HG03442 (cell line): ENCODE data around the gene ERICH6.
A peak's percentile ranks its signal among the peaks of the same experiment; 100 is the strongest.

ENCODE experiments used
- ATAC-seq: cut with Tn5 transposase; IDR thresholded peaks from one replicate; pipeline ENCODE4 v1.9.1; 2021; ENCODE audit warnings: mild to moderate bottlenecking, moderate library complexity; ENCODE audit not compliant: unreplicated experiment

The ERICH6 gene

GRCh38 chr3:150703756-150704344, at the start of gene ERICH6:
TSS of gene ERICH6 (minus strand) at chr3:150703920. CDS start at chr3:150703898, 22 bp downstream.
- peak; percentile 98 for ATAC-seq

- no peak for ATAC-seq
These were observed 48.1 kb upstream of the ERICH6 start for GRCh38 chr3:150751781-150752263.

DNA sequence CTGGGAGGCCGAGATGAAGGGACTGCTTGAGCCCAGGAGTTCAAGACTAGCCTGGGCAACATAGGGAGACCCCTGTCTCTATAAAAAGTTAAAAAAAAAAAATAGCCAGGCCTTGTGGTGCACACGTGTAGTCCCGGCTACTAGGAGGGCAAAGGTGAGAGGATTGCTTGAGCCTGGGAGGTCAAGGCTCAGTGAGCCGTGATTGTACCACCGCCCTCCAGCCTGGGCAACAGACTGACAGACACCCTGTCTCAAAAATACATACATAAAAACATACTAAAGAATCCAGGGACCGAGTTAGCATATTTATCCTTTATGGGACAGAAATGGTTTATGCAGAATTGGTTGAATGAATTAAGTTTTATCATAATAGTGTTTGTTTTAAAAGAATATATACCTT, 45.5 kb upstream of the ERICH6 start:
- no peak for ATAC-seq

DNA sequence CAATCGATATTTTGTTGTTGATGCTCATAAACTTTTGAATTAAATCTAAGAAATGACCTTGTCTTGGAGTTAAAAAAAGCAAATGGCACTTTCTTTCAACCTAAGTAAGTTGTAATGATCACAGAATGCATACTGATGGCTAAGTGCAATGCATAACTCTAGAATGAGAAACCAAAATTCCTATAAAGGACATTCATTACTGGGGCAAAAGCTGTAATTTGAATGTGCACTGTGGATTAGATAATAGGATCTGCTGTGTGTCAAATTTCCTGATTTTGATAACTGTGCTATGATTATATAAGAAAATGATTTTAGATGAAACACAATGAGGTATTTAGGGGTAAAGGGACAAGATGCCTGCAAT, 44.9 kb upstream of the ERICH6 start:
- no peak for ATAC-seq

DNA sequence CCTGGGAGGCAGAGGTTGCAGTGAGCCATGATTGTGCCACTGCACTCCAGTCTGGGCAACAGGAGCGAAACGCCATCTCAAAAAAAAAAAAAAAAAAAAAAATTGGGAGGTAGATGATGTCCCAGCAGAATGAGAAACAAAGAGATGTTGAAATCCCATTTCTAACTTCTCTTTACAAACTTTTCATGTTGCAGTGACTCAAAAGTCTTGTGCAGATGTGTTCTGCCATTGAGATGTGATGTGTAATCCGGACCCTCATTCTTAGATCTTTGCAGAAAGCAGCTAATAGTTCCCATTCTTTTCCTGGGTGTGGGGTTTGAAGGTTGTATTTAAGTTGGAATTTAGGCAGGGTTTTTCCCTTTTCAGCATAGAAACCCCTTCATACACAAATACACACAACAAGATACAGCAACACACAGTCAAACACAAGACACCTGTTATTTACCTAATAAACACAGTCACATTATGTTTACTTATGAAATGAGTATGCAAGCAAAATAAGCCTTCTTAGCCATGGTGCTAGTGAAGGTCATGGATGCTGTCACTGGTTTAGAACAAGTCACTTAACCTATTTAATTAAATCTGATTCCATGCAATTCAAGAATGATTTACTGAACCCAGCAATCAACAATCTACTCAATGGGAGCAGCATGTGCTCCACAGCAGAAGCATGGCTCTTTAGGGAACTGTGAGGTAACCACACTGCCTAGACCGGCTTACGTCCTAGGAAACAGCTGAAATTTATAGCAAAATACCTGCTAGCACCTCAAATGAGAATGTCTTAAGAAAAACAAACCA, 44.4 kb upstream of the ERICH6 start:
- ATAC-seq: no peak

DNA sequence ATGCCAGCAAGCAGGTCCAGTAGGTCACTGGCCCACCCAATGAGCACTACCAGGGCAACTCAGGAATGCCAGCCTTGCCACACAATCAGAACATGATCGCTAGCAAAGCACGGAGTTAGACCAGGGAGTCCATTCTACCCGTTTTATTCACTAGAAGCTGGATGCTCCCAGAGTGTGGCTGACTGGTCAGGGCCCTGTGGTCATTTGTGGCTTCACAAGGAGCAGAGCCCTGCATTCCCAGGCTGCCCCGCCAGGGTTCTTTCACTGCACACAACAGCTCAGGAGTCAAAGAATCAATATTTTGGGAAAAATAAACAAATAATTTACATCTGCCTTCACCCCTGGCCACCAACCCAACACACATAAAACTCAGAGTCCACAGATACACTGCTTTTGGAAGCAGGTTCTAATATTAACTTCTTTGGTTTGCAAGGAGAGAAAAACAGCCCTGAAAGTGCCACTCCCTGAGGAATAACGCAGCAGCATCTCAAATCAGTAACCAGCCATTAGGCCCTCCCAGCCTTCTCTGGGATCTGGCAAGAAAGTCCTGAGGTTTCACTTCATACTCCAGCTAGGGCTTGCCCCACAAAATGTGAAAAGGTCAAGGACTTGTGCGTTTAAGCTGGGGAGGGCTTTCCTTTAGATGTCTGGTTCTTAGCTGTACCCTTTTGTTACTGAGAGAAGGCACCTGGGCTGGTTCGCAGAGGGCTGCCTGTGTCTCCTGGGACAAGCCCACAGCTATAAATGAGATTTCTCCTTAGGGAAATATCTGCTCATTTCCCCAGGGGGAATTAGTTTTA, 43.3 kb upstream of the ERICH6 start:
- ATAC-seq: no peak

GRCh38 chr3:150745832-150746231, 42.1 kb upstream of the ERICH6 start:
- no peak for ATAC-seq

DNA sequence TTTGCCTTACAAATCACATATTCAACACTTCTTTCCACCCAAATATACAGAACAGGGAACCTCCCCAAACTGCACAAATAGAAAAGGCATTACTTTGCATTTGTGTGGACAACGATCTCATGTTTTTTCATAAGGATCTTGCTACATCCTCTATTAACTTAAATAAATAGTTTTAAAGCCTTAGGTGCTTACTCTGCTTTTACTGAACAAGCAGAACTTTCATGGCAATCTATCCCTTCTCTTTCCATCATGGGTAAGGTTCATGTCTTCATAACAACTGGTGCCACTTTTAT, 41.1 kb upstream of the ERICH6 start:
- no peak for ATAC-seq

- ATAC-seq: no peak
These were observed 40.6 kb upstream of the ERICH6 start for GRCh38 chr3:150744041-150744918.

GRCh38 chr3:150743508-150743907, 39.8 kb upstream of the ERICH6 start:
- no peak for ATAC-seq

GRCh38 chr3:150742679-150743078, 39.0 kb upstream of the ERICH6 start:
- ATAC-seq: no peak

GRCh38 chr3:150742141-150742523, 38.4 kb upstream of the ERICH6 start:
- no peak for ATAC-seq

DNA sequence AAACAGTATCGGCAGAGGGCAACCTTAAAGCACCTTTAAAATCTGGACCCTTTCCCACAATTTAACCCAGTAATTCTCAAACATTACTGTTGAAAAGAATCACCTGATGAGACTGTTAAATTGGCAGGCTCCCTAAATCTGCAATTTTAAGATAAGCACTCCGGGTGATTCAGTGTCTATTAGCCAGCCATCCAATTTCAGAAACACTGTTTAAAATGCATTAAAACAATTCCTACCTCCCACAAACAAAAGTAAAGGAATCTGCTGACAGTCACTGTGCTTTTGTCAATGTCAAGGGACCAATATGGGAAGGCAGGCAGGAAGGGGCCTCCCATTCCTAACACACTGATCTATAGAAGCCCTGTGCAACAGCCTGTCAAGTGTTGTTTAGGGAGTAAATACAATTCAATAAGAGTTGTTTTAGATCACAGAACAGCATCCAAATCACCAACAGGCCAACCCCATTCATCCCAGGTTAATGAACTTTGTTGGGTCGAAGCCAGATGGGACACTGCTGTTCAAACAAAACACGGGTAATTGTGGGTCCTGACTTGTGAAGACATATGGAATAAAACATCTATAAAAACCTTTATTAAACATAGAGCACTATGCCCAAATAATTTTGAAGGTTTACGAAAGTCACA, 37.9 kb upstream of the ERICH6 start:
- ATAC-seq: no peak

- ATAC-seq: no peak
These were observed 37.2 kb upstream of the ERICH6 start for GRCh38 chr3:150740733-150741496.

DNA sequence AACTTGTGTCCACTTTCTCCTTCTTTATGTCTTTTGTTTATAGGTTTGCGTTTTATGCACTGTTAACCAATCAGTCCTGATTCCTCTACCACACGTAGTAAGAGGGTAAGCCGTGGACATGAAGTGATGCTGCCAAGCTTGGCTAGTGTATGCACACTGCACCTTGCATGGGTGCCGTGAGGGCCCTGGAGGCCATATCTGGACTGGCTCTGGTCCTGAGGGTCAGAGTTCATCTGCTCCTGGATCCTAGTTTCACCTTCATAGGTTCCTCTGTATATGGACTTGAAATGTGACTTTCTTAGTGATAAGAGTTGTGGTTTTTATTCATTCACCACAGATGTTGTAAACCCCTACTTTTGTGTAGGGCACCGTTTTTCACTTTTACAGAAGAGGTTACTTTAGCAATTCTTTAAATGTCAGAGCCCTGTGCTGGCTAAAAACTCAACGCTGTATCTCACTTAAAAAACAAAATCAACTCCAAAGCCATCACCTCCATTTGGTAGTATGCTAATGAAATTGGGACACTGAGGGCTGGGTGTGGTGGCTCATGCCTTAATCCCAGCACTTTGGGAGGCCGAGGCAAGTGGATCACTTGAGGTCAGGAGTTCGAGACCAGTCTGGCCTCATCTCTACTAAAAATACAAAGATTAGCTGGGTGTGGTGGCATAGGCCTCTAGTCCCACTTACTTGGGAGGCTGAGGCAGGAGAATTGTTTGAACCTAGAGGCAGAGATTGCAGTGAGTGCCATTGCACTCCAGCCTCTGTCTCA, 36.3 kb upstream of the ERICH6 start:
- no peak for ATAC-seq

DNA sequence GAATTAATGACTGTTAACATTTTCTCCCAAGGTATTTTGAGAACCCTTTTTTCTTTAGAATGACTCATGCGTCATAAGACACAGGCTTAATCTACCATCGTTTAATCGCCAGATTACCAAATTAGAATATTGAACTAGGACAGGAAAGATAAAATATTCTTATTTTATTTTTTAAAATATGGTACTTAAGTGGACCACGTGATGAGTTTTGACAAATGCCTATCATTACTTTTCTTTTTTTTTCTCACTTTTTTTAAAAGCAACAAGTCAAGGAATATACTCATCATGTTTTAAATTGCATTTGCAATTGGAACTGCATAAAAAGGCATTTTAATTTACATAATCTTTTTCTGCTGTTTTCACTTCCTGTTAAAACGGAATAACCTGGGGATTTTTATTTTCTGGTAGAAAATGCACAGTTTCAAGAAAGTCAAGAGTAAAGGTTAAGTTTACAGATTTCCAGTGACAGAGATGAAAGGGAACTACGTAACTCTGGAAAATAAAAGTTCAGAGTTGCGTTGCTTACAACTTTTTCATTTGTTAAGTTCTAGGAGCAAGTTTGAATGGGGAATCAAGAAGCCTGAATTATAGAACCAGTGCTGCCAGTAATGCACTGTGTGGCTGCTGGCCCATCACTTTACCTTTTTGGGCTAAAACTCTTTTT, 35.6 kb upstream of the ERICH6 start:
- ATAC-seq: no peak

DNA sequence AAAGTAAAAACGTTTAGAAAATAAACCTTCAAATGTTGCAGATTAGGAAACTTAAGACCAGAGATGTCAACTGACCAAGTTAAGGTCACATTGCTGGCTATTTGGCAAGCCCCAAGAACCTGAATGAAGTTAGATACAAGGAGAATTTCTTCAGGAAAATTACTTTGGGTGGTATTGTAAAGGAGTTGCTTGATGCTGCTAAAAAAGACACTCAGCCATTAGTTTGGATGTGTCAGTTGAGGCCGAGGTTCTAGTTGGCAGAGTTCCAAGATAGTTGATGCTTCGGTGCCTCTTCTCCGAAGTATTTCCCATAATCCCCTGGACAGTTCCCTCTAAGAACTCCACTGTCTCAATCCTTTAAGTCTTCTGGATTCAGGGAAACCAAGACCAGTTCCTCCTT, 35.0 kb upstream of the ERICH6 start:
- ATAC-seq: no peak

DNA sequence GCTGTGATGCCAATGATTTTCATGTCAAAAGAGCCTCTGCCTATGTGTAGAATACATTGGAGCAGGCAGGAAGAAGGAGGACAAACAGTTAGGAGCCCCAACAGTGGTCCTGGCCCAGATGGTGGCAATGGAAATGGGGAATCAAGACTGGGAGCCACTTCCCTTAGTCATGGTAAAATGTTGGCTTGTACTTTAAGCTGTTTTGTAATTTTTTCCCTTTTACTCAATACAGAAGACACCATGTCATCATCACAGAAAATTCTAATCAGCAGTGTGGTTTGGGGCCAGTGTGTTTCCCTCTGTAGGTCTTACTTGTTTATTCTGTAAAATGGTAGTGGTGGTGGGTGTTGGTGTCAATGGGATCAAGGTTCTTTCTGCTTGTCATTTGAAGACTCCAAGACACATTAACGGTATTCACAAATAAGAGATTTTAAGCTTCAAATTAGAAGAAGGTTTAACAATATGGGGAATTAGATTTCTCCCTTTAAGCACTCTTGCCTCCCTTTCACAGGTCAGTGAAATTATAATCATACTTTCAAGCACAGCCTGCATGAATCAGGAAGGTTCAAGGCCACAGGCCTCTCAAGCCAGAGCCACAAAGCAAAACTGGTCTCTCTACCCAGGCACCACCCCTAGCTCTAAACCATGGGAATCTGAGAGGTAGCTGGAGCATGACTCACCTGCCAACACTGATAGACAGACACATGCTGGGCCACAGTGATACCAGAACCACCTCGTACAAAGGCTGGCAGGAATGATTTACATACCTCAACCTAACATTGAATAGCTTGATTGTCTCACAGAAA, 34.4 kb upstream of the ERICH6 start:
- ATAC-seq: peak; percentile 69
